ENCODE measurements around the gene CLCNKB. TPM values are rescaled to one million over a fixed set of nuclear protein-coding genes. Genes with fewer than 3 reads are reported as not detected.

The CLCNKB gene
- total RNA-seq, 1 experiment from 2014 or later = 0.81 TPM

- no TSS peak for BruUV-seq (replicated peaks)
Observed at GRCh38 chr1:16099412-16099811, 55.8 kb downstream of the CLCNKB start.

More at GRCh38 chr1:16099412-16099811, 55.8 kb downstream of the CLCNKB start:
- DNase-seq (ENCODE audit: low read depth, low spot score) (no peak), ATAC-seq (no peak)
- no peak overlapping the region for H3K27ac ChIP-seq (ENCODE audit: low read depth, low read length)
- no peaks in the 10 kb centered on the region for H3K9me2 ChIP-seq (ENCODE audit: insufficient read depth)
- no peak overlapping the region for H3K9ac ChIP-seq (ENCODE audit: low read length)
- RAD21 ChIA-PET (ENCODE audit: low non-redundant PET in 1 of 2, low total read pairs in 2 of 2, uncharacterized antibody in 2 of 2, unreplicated experiment in 2 of 2) = no interaction called here
- no peaks in the 10 kb centered on the region for H3K36me3 ChIP-seq (ENCODE audit: control insufficient read depth in 1 of 2, insufficient read depth in 2 of 2, low read length in 2 of 2)
- no peak overlapping the region for H3K4me2 ChIP-seq (ENCODE audit: low read length)
- no peaks in the 10 kb centered on the region for H4K20me1 ChIP-seq (ENCODE audit: insufficient read depth)
- intact Hi-C loops (cut with micrococcal nuclease) = no loop called here
- no peaks in the 10 kb centered on the region for H3K79me2 ChIP-seq (ENCODE audit: insufficient read depth, low read length)
- TF ChIP-seq CBX3 (IDR thresholded peaks at IDR 0.05; ENCODE audit: low read depth) (no peak), EGR1 (IDR thresholded peaks at IDR 0.05; ENCODE audit: low read depth) (no peak), CTCF (IDR thresholded peaks at IDR 0.05 in 2 of 3, conservative IDR thresholded peaks at IDR 0.05 in 1 of 3; ENCODE audit: borderline replicate concordance in 1 of 3, insufficient read depth in 1 of 3, low read depth in 2 of 3, low read length in 2 of 3) (no peak), SP1 (IDR thresholded peaks at IDR 0.05; ENCODE audit: low read depth) (no peak), RAD21 (IDR thresholded peaks at IDR 0.05; ENCODE audit: low read depth) (no peak), ZNF274 (IDR thresholded peaks at IDR 0.05; ENCODE audit: low read depth, low read length) (no peak), SIN3A (IDR thresholded peaks at IDR 0.05; ENCODE audit: low read depth) (no peak), SRF (IDR thresholded peaks at IDR 0.05; ENCODE audit: low read depth) (no peak), POLR2A (IDR thresholded peaks at IDR 0.05; ENCODE audit: borderline replicate concordance, extremely low read depth, insufficient read depth, insufficient read length) (no peak), TCF7L2 (IDR thresholded peaks at IDR 0.05; ENCODE audit: borderline replicate concordance, extremely low read depth, insufficient read depth, insufficient read length) (no peak), CEBPB (IDR thresholded peaks at IDR 0.05; ENCODE audit: low read depth) (no peak), FOSL1 (IDR thresholded peaks at IDR 0.05; ENCODE audit: low read depth) (no peak), EZH2 (IDR thresholded peaks at IDR 0.05) (no peak), JUND (IDR thresholded peaks at IDR 0.05) (no peak), ATF3 (IDR thresholded peaks at IDR 0.05) (no peak), POLR2AphosphoS5 (IDR thresholded peaks at IDR 0.05; ENCODE audit: low read depth, low read length) (no peak), REST (IDR thresholded peaks at IDR 0.05; ENCODE audit: low read depth) (no peak), YY1 (IDR thresholded peaks at IDR 0.05; ENCODE audit: extremely low read depth, insufficient replicate concordance, low read depth, low read length) (no peak), ZFX (IDR thresholded peaks at IDR 0.05) (no peak)
- no peaks in the 10 kb centered on the region for H3K27me3 ChIP-seq (ENCODE audit: insufficient read depth, low read length)
- H3K4me1 ChIP-seq (ENCODE audit: control insufficient read depth in 1 of 2, insufficient read depth in 2 of 2, low read length in 2 of 2) = peaks cover 9 to 15% of the 10 kb centered on the region in 2 experiments; a peak in 3 of 4 replicates
- peaks cover 3 to 8% of the 10 kb centered on the region in 2 experiments; a peak in 2 of 4 replicates for H3K9me3 ChIP-seq (ENCODE audit: control insufficient read depth in 1 of 2, insufficient read depth in 1 of 2, low read depth in 1 of 2, low read length in 2 of 2)
- POLR2A ChIA-PET = no interaction called here
- H2AFZ ChIP-seq (ENCODE audit: low read depth, low read length, poor library complexity, severe bottlenecking) = no peak overlapping the region
- H3K4me3 ChIP-seq (replicated peaks in 1 of 2; ENCODE audit: low read depth in 1 of 2, low read length in 2 of 2) = no peak overlapping the region
- CTCF ChIA-PET = no interaction called here

Measured in HCT116 (cell line).